Astrocyte of the spinal cord (primary cell): ENCODE measurements around the gene EBF4.

ENCODE experiments used
- DNase-seq: peaks from one replicate; pipeline ENCODE4 v3.0.0; 2011; ENCODE audit warnings: low read depth, low spot score
- H3K4me3 ChIP-seq: 2 replicates; pipeline ENCODE4 v1.5.1; 2011; ENCODE audit warnings: low read depth, mild to moderate bottlenecking, low read length, moderate library complexity
- in situ Hi-C: cut with HindIII; loops from 2 replicates; pipeline ENCODE4 v1.10.0; 2017; ENCODE audit warnings: low sequenced_read_pairs
- TF ChIP-seq, protein P1 (sequence below): IDR thresholded peaks from 2 replicates; pipeline ENCODE4 v1.5.1; 2012; ENCODE audit warnings: low read depth, mild to moderate bottlenecking, low read length, inconsistent platforms

The EBF4 gene

GRCh38 chr20:2741463-2741862 is 48.9 kb downstream of the EBF4 start:
- no peak overlapping the region for H3K4me3 ChIP-seq
- in situ Hi-C loops, result no loop called here
- TF ChIP-seq, protein P1, sequence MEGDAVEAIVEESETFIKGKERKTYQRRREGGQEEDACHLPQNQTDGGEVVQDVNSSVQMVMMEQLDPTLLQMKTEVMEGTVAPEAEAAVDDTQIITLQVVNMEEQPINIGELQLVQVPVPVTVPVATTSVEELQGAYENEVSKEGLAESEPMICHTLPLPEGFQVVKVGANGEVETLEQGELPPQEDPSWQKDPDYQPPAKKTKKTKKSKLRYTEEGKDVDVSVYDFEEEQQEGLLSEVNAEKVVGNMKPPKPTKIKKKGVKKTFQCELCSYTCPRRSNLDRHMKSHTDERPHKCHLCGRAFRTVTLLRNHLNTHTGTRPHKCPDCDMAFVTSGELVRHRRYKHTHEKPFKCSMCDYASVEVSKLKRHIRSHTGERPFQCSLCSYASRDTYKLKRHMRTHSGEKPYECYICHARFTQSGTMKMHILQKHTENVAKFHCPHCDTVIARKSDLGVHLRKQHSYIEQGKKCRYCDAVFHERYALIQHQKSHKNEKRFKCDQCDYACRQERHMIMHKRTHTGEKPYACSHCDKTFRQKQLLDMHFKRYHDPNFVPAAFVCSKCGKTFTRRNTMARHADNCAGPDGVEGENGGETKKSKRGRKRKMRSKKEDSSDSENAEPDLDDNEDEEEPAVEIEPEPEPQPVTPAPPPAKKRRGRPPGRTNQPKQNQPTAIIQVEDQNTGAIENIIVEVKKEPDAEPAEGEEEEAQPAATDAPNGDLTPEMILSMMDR, result no peak
- no peak for DNase-seq

DNA sequence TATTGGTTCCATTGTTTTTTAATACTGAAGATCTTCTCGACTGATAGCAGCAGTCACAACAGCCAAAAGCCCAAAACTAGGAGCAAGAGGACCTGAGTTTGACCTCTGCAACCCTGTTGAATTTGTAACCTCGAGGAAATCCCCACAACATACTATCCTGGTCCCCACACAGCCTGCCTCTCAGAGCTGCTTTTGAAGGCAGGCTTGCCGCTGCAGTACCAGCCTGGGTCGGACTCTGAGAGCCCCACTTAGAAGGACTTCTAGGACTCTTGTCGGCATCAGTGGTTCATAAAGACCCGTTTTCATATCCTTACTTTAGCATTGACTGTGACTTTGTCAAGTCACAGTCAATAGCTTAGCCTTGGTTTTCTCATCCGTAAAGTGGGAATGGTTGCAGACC is 49.3 kb downstream of the EBF4 start:
- no peak for DNase-seq
- in situ Hi-C loops, result no loop called here
- TF ChIP-seq, protein P1, result no peak
- no peak overlapping the region for H3K4me3 ChIP-seq

DNA sequence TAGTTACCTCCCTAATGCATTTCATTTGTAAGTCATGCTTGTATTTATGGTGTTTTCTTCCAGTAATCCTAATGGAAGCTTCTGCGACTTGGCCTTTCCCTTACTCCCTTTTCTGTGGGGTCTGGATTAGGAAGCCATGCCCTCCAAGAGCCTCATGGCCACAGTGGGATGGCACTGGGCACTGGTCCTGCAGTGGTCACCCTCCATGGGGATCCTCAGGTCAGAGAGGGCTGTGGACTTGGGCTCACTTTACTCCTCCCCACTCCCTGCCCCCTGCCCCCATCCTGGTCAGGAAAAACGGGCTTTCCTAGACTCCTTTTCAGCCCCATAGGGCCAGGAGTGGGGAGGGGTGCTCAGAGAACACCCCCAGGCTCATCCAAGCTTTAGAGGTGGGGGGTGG is 49.9 kb downstream of the EBF4 start:
- no peak for DNase-seq
- H3K4me3 ChIP-seq, result no peak overlapping the region
- TF ChIP-seq, protein P1, result no peak
- in situ Hi-C loops, result no loop called here

DNA sequence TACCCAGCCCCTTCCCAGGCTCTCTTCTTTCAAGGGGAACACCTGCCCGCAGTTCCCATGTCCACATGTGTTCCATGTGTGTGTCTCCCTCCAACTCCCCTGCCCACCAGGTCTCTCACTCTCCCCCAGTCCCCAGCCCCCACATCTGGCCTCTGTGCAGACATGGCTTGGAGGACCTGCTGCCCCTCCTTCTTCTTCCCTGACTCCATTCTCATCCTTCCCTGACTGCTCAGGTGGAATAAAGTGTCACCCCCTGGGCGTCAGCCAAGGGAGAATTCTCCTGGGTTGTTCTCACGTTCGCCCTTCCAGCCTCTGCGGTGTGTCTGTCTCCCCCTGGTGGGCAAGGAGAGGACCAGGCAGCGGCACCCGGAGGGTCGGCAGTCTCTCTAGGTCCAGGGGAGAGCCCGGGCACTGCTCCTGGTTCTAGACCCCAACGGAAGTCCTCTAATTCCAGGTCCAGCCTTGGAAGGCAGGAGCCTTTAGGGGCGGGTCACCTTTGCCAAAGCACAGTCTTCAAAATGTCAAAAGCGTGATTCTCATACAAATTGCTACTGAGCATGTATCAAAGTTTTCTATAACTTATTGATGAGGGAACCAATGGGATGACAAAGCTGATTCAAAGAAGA is 50.5 kb downstream of the EBF4 start:
- TF ChIP-seq, protein P1, result peak; percentile 97
- in situ Hi-C loops, result no loop called here
- H3K4me3 ChIP-seq, result no peak overlapping the region
- DNase-seq, result peak; percentile 49

DNA sequence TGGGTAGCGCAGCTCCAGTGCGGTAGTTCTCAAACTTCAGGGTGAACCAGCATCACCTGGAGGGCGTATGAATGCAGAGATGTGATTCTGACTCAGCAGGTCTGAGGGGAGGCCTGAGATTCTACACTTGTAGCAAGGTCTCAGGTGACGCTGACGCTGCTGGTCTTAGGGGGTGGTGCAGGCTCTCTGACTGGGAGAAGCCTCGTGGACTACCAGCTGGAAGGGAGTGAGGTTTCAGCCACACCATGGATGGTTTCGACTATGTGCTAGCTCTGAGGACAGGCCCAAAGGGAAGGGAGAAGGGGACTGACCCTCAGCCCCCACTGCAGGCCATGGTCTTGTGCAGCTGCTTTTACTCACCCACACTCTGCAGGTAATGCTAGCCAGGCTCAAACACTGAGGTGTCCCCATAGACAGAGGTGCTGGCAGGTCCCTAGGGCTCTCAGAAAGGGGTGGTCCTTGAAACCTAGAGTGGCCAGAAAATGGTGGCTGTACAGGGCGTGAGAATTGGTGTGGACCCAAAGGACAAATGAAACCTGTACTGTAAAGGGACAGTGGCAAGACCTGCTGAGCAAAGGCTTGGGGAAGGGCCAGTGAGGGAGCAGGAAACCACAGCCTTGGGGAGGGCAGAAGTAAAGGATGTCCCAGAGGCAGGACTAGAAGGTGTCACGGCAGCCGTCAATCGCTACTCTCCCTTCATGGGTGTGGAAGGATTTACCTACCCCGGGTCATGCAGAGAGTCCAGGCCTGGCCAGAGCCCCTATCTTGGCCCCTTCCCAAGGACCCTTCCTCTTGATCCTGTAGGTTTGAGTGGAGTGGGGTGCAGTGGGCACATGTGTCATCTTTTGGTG is 52.7 kb downstream of the EBF4 start:
- TF ChIP-seq, protein P1, result no peak
- in situ Hi-C loops, result no loop called here
- no peak overlapping the region for H3K4me3 ChIP-seq
- no peak for DNase-seq

- H3K4me3 ChIP-seq, result no peak overlapping the region
- in situ Hi-C loops, result no loop called here
- TF ChIP-seq, protein P1, result no peak
- DNase-seq, result no peak
Measured at GRCh38 chr20:2745936-2746635, 53.5 kb downstream of the EBF4 start.
